ENCODE measurements around the gene NXF1.

DNA sequence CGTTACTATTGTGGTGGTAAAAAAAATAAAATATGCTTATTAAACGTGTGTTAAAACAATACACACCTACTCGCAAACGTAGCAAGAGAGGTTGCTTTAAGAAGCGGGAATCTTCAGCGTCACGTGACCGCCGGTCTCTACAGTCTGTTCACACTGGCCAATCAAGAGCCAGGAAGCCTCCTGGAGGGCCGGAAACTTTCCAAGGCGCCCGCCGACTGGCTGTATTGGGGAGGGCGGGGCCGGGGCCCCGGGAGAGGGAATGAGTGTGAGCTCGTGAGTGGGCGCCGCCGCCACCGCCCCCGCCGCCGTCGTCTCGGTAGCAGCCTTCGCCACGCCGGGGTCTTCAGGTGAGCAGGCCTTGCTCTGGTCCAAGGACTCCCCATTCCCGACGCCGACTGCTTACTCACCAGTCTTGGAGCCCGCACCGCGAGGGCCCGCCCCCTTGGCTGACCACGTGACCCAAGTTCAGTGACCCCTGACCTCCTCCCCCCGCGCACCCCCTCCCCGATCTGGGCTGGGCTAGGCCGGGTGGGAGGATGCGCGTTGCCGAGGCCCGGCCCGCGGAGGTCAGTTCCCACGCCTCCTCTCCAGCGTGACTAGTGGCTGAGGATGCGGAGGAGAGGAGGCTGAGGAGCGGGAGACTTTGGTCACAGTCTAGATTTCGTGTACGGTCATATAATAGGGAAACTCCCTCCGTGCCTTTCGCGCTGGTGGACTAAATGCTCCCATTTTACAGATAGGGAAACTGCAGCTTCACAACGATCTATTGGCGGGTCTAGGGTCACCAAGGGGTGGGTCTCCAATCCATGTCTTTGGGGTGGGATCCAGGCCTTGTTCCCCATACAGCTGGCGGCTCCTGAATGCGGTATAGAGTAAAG lies 33.9 kb downstream of the NXF1 start, which contains the start of gene TAF6L:
- TF ChIP-seq POLR2A (IDR thresholded peaks at IDR 0.05) = no peak
- TF ChIP-seq, protein P1, sequence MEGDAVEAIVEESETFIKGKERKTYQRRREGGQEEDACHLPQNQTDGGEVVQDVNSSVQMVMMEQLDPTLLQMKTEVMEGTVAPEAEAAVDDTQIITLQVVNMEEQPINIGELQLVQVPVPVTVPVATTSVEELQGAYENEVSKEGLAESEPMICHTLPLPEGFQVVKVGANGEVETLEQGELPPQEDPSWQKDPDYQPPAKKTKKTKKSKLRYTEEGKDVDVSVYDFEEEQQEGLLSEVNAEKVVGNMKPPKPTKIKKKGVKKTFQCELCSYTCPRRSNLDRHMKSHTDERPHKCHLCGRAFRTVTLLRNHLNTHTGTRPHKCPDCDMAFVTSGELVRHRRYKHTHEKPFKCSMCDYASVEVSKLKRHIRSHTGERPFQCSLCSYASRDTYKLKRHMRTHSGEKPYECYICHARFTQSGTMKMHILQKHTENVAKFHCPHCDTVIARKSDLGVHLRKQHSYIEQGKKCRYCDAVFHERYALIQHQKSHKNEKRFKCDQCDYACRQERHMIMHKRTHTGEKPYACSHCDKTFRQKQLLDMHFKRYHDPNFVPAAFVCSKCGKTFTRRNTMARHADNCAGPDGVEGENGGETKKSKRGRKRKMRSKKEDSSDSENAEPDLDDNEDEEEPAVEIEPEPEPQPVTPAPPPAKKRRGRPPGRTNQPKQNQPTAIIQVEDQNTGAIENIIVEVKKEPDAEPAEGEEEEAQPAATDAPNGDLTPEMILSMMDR (IDR thresholded peaks at IDR 0.05) = no peak

Measured in lower leg skin (tissue), 3 donors.